Retinal pigment epithelial cell (primary cell): Measurements from ENCODE around the gene POLR2E.

Source experiments
- DNase-seq: peaks from one replicate; pipeline ENCODE4 v3.0.0-alpha.2; 2010; ENCODE audit warnings: low read depth
- H3K4me3 ChIP-seq: 2 replicates; pipeline ENCODE4 v1.5.1; 2011; ENCODE audit warnings: mild to moderate bottlenecking, low read length, control low read depth, moderate library complexity
- CTCF ChIP-seq: conservative IDR thresholded peaks from 2 replicates; pipeline ENCODE4 v1.5.1; 2011; ENCODE audit warnings: low read depth, low read length, control low read depth, inconsistent platforms

The POLR2E gene

GRCh38 chr19:1085676-1086442 lies 9.3 kb downstream of the POLR2E start:
- DNase-seq, result no peak

GRCh38 chr19:1085053-1085658 lies 10.0 kb downstream of the POLR2E start:
- no peak for TF ChIP-seq CTCF
- DNase-seq, result no peak
- no peak overlapping the region for H3K4me3 ChIP-seq

More at GRCh38 chr19:1085676-1086442, 9.3 kb downstream of the POLR2E start:
- H3K4me3 ChIP-seq, result no peak overlapping the region
- TF ChIP-seq CTCF, result no peak

- no peak for TF ChIP-seq CTCF
- H3K4me3 ChIP-seq, result no peak overlapping the region
- DNase-seq, result no peak
Measured at GRCh38 chr19:1084024-1084868, 10.9 kb downstream of the POLR2E start.

- no peak for DNase-seq
- no peak overlapping the region for H3K4me3 ChIP-seq
Measured at GRCh38 chr19:1082928-1083816, 12.0 kb downstream of the POLR2E start.

GRCh38 chr19:1082165-1082927 lies 12.8 kb downstream of the POLR2E start:
- no peak for TF ChIP-seq CTCF
- no peak for DNase-seq
- no peak overlapping the region for H3K4me3 ChIP-seq

More at GRCh38 chr19:1082928-1083816, 12.0 kb downstream of the POLR2E start:
- no peak for TF ChIP-seq CTCF
